Astrocyte (in vitro differentiated cells and primary cell): ENCODE measurements around the gene CYSTM1. TPM values are rescaled to one million over a fixed set of nuclear protein-coding genes. Genes with fewer than 3 reads are reported as not detected.
A peak's percentile ranks its signal among the peaks of the same experiment; 100 is the strongest.

Experiments
- DNase-seq: peaks from one replicate; pipeline ENCODE4 v3.0.0-alpha.2; 2010; ENCODE audit warnings: low read depth
- FAIRE-seq: peaks from 2 replicates; lab custom pipeline; 2011; peaks lifted over from hg19 to GRCh38; lab: Jason Lieb, UNC
- H2AFZ ChIP-seq: 2 replicates; pipeline ENCODE4 v1.6.0; 2012; ENCODE audit warnings: low read depth, low read length, inconsistent platforms
- H3K27ac ChIP-seq: 2 replicates; pipeline ENCODE4 v1.5.1; 2011; ENCODE audit warnings: low read depth, low read length, inconsistent platforms
- H3K27me3 ChIP-seq: 2 replicates; pipeline ENCODE4 v1.6.0; 2011; ENCODE audit warnings: low read length, inconsistent platforms; ENCODE audit not compliant: insufficient read depth
- H3K36me3 ChIP-seq: 2 replicates; pipeline ENCODE4 v1.5.1; 2011; ENCODE audit warnings: low read length, inconsistent platforms; ENCODE audit not compliant: insufficient read depth
- H3K4me1 ChIP-seq: 2 replicates; pipeline ENCODE4 v1.5.1; 2011; ENCODE audit warnings: low read length, inconsistent platforms; ENCODE audit not compliant: insufficient read depth
- H3K4me2 ChIP-seq: 2 replicates; pipeline ENCODE4 v1.6.0; 2012; ENCODE audit warnings: low read length, inconsistent platforms
- H3K4me3 ChIP-seq: 2 replicates; pipeline ENCODE4 v1.5.1; 2011; ENCODE audit warnings: low read depth, mild to moderate bottlenecking, low read length, inconsistent platforms; ENCODE audit not compliant: insufficient read depth
- H3K79me2 ChIP-seq: 2 replicates; pipeline ENCODE4 v1.6.0; 2012; ENCODE audit warnings: mild to moderate bottlenecking, low read length, inconsistent platforms; ENCODE audit not compliant: insufficient read depth
- H3K9ac ChIP-seq: 2 replicates; pipeline ENCODE4 v1.6.0; 2012; ENCODE audit warnings: mild to moderate bottlenecking, low read length, inconsistent platforms
- H3K9me3 ChIP-seq: 2 replicates; pipeline ENCODE4 v1.5.1; 2012; ENCODE audit warnings: low read depth, mild to moderate bottlenecking, low read length, inconsistent platforms; ENCODE audit not compliant: insufficient read depth
- H4K20me1 ChIP-seq: 2 replicates; pipeline ENCODE4 v1.6.0; 2012; ENCODE audit warnings: low read length, inconsistent platforms; ENCODE audit not compliant: insufficient read depth
- H3K27ac Mint-ChIP-seq: one replicate; pipeline ENCODE4 v1.8.0; 2021; ENCODE audit warnings: mild to moderate bottlenecking, mixed read lengths; ENCODE audit not compliant: unreplicated experiment
- H3K27me3 Mint-ChIP-seq: one replicate; pipeline ENCODE4 v1.8.0; 2021; ENCODE audit warnings: low read depth, mixed read lengths; ENCODE audit not compliant: unreplicated experiment
- H3K36me3 Mint-ChIP-seq: one replicate; pipeline ENCODE4 v1.8.0; 2021; ENCODE audit warnings: low read depth, mixed read lengths; ENCODE audit not compliant: unreplicated experiment
- H3K4me1 Mint-ChIP-seq: one replicate; pipeline ENCODE4 v1.8.0; 2021; ENCODE audit warnings: low read depth, mixed read lengths; ENCODE audit not compliant: unreplicated experiment
- H3K4me3 Mint-ChIP-seq: one replicate; pipeline ENCODE4 v1.8.0; 2021; ENCODE audit warnings: mild to moderate bottlenecking, moderate library complexity, mixed read lengths; ENCODE audit not compliant: unreplicated experiment
- H3K9me3 Mint-ChIP-seq: one replicate; pipeline ENCODE4 v1.8.0; 2021; ENCODE audit warnings: mild to moderate bottlenecking, mixed read lengths; ENCODE audit not compliant: unreplicated experiment
- CTCF ChIP-seq: IDR thresholded peaks from 2 replicates; pipeline ENCODE4 v1.5.1; 2011; ENCODE audit warnings: low read depth, mild to moderate bottlenecking, inconsistent platforms, low read length, moderate library complexity; ENCODE audit not compliant: insufficient read depth
- EZH2 ChIP-seq: IDR thresholded peaks from 2 replicates; pipeline ENCODE4 v1.6.1; 2012; ENCODE audit warnings: mild to moderate bottlenecking, low read length, inconsistent platforms; ENCODE audit not compliant: insufficient read depth
- total RNA-seq: library from RNA; stranded (reverse); gene quantifications from 2 replicates; pipeline ENCODE4 v1.2.1, GENCODE V29; 2021

CYSTM1 gene
- total RNA-seq, 1 donor from 2014 or later, result 46.3 TPM

GRCh38 chr5:140147460-140147859, 27.5 kb upstream of the CYSTM1 start:
- no peak overlapping the region for H3K9ac ChIP-seq
- H2AFZ ChIP-seq, result no peak overlapping the region
- Mint-ChIP-seq H3K4me3 (no peak overlapping the region), H3K4me1 (no peaks in the 10 kb centered on the region), H3K27ac (no peak overlapping the region), H3K9me3 (no peaks in the 10 kb centered on the region), H3K27me3 (peaks cover 54% of the 10 kb centered on the region), H3K36me3 (no peaks in the 10 kb centered on the region)
- no peak overlapping the region for H3K4me2 ChIP-seq
- H3K27me3 ChIP-seq, result peaks cover 10% of the 10 kb centered on the region
- FAIRE-seq, result no peak
- H4K20me1 ChIP-seq, result peaks cover 80% of the 10 kb centered on the region
- no peak overlapping the region for H3K27ac ChIP-seq
- no peak for DNase-seq
- peaks cover 2% of the 10 kb centered on the region for H3K79me2 ChIP-seq
- H3K36me3 ChIP-seq, result no peaks in the 10 kb centered on the region
- H3K9me3 ChIP-seq, result no peaks in the 10 kb centered on the region
- TF ChIP-seq EZH2 (no peak), CTCF (no peak)
- H3K4me1 ChIP-seq, result no peaks in the 10 kb centered on the region
- H3K4me3 ChIP-seq, result no peak overlapping the region

GRCh38 chr5:140148508-140148907, 26.5 kb upstream of the CYSTM1 start:
- DNase-seq, result no peak
- peak overlapping the region; percentile 34 for H3K27ac Mint-ChIP-seq

More at GRCh38 chr5:140148508-140148907, 26.5 kb upstream of the CYSTM1 start:
- Histone ChIP-seq H3K27me3 (peaks cover 13% of the 10 kb centered on the region), H3K36me3 (no peaks in the 10 kb centered on the region), H4K20me1 (peaks cover 70% of the 10 kb centered on the region), H3K4me2 (no peak overlapping the region), H3K9ac (no peak overlapping the region), H3K79me2 (peaks cover 2% of the 10 kb centered on the region), H3K4me1 (no peaks in the 10 kb centered on the region), H2AFZ (no peak overlapping the region), H3K4me3 (no peak overlapping the region), H3K9me3 (no peaks in the 10 kb centered on the region), H3K27ac (no peak overlapping the region)
- Mint-ChIP-seq H3K4me3 (no peak overlapping the region), H3K27me3 (peaks cover 52% of the 10 kb centered on the region), H3K4me1 (no peaks in the 10 kb centered on the region), H3K9me3 (no peaks in the 10 kb centered on the region), H3K36me3 (no peaks in the 10 kb centered on the region)
- no peak for FAIRE-seq
- TF ChIP-seq CTCF, result no peak
- TF ChIP-seq EZH2, result no peak
